Peyer's patch (tissue), 4 donors: ENCODE results near the gene CALD1.

Source experiments
- POLR2A ChIP-seq, 2 donors: fragments of 450-650 bp; IDR thresholded peaks; one replicate each; pipeline ENCODE4 v1.5.1; 2017; ENCODE audit warnings: antibody characterized with exemption in 2 of 2, mild to moderate bottlenecking in 2 of 2, moderate library complexity in 2 of 2
- TF ChIP-seq, protein P1 (sequence below), 6 experiments: fragments of 450-650 bp in 4 of 6; fragments of 200-600 bp in 2 of 6; sonication (generic) in 1 of 6; IDR thresholded peaks; one replicate each; pipeline ENCODE4 v1.5.1; 2017 to 2019; ENCODE audit warnings: antibody characterized with exemption in 6 of 6, mild to moderate bottlenecking in 3 of 6, moderate library complexity in 1 of 6

DNA sequence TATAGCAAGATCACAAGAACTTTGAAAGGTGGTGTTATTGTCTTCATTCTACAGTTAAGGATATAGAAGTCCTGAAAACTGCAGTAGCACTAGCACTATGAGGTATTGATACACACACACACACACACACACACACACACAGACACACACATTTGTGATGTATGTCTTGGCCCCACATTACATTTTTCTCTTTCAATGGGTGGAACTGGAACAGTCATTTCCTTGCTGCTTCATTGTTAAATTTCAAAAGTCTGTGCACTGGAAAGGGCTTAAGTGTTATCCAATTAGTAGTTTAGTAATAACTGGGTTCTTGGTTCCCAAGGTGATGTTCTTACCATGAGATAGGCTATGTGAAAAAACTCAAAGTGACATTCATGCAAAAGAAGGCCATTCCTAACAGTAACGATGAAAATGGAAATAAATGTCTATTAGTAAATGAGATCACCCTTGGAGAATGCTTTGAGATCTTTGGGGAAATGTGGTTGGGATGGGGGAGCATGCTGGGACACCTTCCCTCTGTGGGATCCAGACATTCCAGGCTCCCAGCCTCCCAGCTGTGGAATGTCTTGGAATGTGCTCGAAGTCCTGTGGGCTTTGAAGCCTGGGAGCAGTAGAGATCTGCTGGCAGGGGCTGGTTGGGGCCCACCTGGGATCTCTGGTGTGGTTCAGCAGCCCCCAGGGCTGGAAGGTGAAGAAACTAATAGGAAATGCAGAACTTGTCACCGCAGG, 37.4 kb upstream of the CALD1 start:
- TF ChIP-seq, protein P1, sequence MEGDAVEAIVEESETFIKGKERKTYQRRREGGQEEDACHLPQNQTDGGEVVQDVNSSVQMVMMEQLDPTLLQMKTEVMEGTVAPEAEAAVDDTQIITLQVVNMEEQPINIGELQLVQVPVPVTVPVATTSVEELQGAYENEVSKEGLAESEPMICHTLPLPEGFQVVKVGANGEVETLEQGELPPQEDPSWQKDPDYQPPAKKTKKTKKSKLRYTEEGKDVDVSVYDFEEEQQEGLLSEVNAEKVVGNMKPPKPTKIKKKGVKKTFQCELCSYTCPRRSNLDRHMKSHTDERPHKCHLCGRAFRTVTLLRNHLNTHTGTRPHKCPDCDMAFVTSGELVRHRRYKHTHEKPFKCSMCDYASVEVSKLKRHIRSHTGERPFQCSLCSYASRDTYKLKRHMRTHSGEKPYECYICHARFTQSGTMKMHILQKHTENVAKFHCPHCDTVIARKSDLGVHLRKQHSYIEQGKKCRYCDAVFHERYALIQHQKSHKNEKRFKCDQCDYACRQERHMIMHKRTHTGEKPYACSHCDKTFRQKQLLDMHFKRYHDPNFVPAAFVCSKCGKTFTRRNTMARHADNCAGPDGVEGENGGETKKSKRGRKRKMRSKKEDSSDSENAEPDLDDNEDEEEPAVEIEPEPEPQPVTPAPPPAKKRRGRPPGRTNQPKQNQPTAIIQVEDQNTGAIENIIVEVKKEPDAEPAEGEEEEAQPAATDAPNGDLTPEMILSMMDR (IDR thresholded peaks at IDR 0.05): no peak
- TF ChIP-seq POLR2A (IDR thresholded peaks at IDR 0.05): no peak
